Right kidney (tissue), 9 donors: ENCODE measurements around the gene OR1J2.
"Not testable (repeated sequence)": the region's sequence is repeated elsewhere in the genome, so short reads cannot be mapped to it uniquely, and the experiment has no call there.

Source experiments
- DNase-seq: peaks from one replicate; pipeline ENCODE4 v3.0.0-alpha.2; 2016
- long read RNA-seq, 8 donors: transcript quantifications; one replicate each; lab custom pipeline, GENCODE V29; 2026

Gene OR1J2
- long read RNA-seq, donor 1, result 0 reads
- long read RNA-seq, donor 2, result 0 reads
- long read RNA-seq, donor 3, result 0 reads
- long read RNA-seq, donor 4, result 0 reads
- long read RNA-seq, donor 5, result 0 reads
- long read RNA-seq, donor 6, result 0 reads
- long read RNA-seq, donor 7, result 0 reads
- long read RNA-seq, donor 8, result 0 reads

GRCh38 chr9:122510502-122510901 is at the start of gene OR1J2:
Gene OR1J2, plus strand, starts transcription at chr9:122510802. Its CDS starts 0 bp downstream, at chr9:122510802.
- DNase-seq, result no peak

GRCh38 chr9:122463828-122464632 is 46.6 kb upstream of the OR1J2 start:
- DNase-seq, result no peak

- DNase-seq, result peak; percentile 36
These were observed 45.7 kb upstream of the OR1J2 start for GRCh38 chr9:122464633-122465567.

- no peak for DNase-seq
These were observed 44.1 kb upstream of the OR1J2 start for GRCh38 chr9:122466456-122466855.

GRCh38 chr9:122468735-122469134 is 41.9 kb upstream of the OR1J2 start:
- DNase-seq, result no peak

- no peak for DNase-seq
These were observed 36.0 kb upstream of the OR1J2 start for GRCh38 chr9:122474561-122474960.

GRCh38 chr9:122475717-122476116 is 34.9 kb upstream of the OR1J2 start:
- no peak for DNase-seq

GRCh38 chr9:122477346-122477745 is 33.3 kb upstream of the OR1J2 start:
- DNase-seq, result no peak

GRCh38 chr9:122477826-122478225 is 32.8 kb upstream of the OR1J2 start, which contains the start of gene OR1J1:
Gene OR1J1, minus strand, starts transcription at chr9:122477926. Its CDS starts 0 bp downstream, at chr9:122477926.
- no peak for DNase-seq

- no peak for DNase-seq
These were observed 31.5 kb upstream of the OR1J2 start for GRCh38 chr9:122479062-122479461.

GRCh38 chr9:122498883-122499288 is 11.7 kb upstream of the OR1J2 start:
- DNase-seq, result peak; percentile 2

GRCh38 chr9:122506964-122507363 is 3.6 kb upstream of the OR1J2 start:
- no peak for DNase-seq

- DNase-seq, result no peak
These were observed 7.6 kb downstream of the OR1J2 start for GRCh38 chr9:122518226-122518625.

- DNase-seq, result no peak
These were observed 8.2 kb downstream of the OR1J2 start, which contains the start of gene OR1J4 for GRCh38 chr9:122518841-122519240. Gene OR1J4, plus strand, starts transcription at chr9:122519141. Its CDS starts 0 bp downstream, at chr9:122519141.

GRCh38 chr9:122519376-122519775 is 8.8 kb downstream of the OR1J2 start:
- DNase-seq, result no peak

GRCh38 chr9:122526602-122527001 is 16.0 kb downstream of the OR1J2 start:
- DNase-seq, result no peak

GRCh38 chr9:122527193-122527592 is 16.6 kb downstream of the OR1J2 start, which contains the start of gene OR1N1:
Gene OR1N1, minus strand, starts transcription at chr9:122527293. Its CDS starts 0 bp downstream, at chr9:122527293.
- no peak for DNase-seq

- not testable (repeated sequence) for DNase-seq
These were observed 20.6 kb downstream of the OR1J2 start for GRCh38 chr9:122531157-122531556.

- no peak for DNase-seq
These were observed 25.5 kb downstream of the OR1J2 start for GRCh38 chr9:122536134-122536533.

GRCh38 chr9:122537066-122537465 is 26.5 kb downstream of the OR1J2 start:
- not testable (repeated sequence) for DNase-seq

- DNase-seq, result no peak
These were observed 28.2 kb downstream of the OR1J2 start for GRCh38 chr9:122538757-122539156.

GRCh38 chr9:122546196-122546595 is 35.6 kb downstream of the OR1J2 start:
- no peak for DNase-seq
